ENCODE data around the gene CBY1. TPM values are rescaled to one million over a fixed set of nuclear protein-coding genes. Genes with fewer than 3 reads are reported as not detected.

CBY1 gene
- total RNA-seq, 1 donor from 2014 or later = 38.5 TPM

DNA sequence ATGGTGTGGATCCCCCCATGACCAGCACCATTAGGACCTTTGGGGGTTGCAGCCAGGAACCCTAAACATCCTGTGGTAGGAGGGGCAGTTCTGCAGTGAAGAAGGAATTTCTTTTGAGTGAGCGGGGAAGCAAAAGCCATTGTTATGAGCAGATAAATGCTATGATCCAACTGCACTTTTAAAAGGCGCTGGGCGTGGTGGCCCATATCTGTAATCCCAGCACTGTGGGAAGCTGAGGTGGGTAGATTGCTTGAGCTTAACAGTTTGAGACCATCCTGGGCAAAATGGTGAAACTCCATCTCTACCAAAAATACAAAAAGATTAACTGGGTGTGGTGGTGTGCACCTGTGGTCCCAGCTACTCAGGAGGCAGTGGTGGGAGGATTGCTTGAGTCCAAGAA, 19.4 kb downstream of the CBY1 start:
- H3K4me3 Mint-ChIP-seq = no peak overlapping the region
- H3K27me3 Mint-ChIP-seq (ENCODE audit: low read depth) = no peaks in the 10 kb centered on the region
- peaks cover 3% of the 10 kb centered on the region for H3K9me3 Mint-ChIP-seq
- no peak for TF ChIP-seq CTCF (IDR thresholded peaks at IDR 0.05; ENCODE audit: unreplicated experiment)
- H3K27ac Mint-ChIP-seq = no peak overlapping the region
- no peaks in the 10 kb centered on the region for H3K4me1 Mint-ChIP-seq
- DNase-seq (ENCODE audit: low spot score in 2 of 2, unreplicated experiment in 2 of 2) = no peak
- H3K36me3 Mint-ChIP-seq = peaks cover 32% of the 10 kb centered on the region

DNA sequence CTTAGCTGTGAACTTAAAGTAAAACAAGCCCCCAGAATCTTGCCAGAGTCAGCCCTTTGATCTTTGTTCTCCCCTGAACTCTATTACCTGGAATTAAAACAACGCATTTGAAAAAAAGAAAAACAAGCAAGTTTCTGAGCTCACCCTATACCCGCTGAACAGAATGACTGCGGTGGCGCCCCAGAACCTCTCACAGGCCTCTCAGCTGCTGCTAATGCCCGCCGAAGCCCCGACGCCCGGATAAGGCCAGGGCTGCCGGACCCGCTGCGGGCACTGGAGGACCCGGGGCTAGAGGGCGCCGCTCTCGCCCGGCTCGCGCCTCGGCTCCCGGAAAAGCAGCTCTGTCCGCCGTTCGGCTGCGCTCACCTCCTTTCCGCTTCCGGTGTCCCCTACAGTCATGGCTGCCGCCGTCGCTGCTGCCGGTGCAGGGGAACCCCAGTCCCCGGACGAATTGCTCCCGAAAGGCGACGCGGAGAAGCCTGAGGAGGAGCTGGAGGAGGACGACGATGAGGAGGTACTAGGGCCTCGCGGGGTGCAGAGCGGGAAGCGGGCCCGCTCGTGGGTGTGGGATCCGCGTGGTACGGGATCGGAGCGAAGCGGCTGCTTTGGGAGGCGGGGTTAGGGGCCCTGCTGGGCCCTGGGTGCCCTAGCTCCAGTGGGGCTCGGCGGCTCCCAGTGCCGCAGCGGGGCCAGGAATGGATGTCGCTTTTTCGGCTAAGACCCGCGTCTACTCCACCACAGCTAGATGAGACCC, 25.3 kb downstream of the CBY1 start, which contains the start of gene TOMM22:
Gene TOMM22, plus strand, starts transcription at position 376 of the 754 bp plus-strand sequence. Its CDS starts 22 bp downstream, at position 398.
- Mint-ChIP-seq H3K27me3 (ENCODE audit: low read depth) (no peaks in the 10 kb centered on the region), H3K27ac (peak within 1 kb of the TSS; percentile 98), H3K4me3 (peak within 1 kb of the TSS; percentile 100), H3K9me3 (peaks cover 5% of the 10 kb centered on the region), H3K36me3 (peaks cover 31% of the 10 kb centered on the region), H3K4me1 (peaks cover 15% of the 10 kb centered on the region)
- no peak for TF ChIP-seq CTCF (IDR thresholded peaks at IDR 0.05; ENCODE audit: unreplicated experiment)
- DNase-seq (ENCODE audit: low spot score in 2 of 2, unreplicated experiment in 2 of 2) = peak; percentile 63 to 76

DNA sequence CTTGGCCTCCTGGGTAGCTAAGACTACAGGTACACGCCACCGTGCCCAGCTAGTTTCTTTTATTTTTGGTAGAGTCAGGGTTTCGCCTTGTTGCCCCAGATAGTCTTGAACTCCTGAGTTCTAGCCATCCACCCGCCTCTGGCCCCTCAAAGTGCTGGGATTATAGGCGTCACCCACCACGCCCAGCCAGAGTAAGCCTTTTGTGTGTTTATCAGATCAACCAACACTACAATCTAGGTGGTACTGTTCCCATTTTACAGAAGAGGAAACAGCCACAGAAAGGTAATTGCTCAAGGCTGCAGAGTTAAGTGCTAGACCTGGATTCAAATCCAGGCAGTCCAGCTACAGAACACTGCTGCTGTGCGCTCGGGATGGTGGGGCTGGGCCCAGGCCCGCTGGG, 28.5 kb downstream of the CBY1 start:
- Mint-ChIP-seq H3K27me3 (ENCODE audit: low read depth) (no peaks in the 10 kb centered on the region), H3K4me3 (no peak overlapping the region), H3K27ac (no peak overlapping the region), H3K4me1 (peaks cover 15% of the 10 kb centered on the region), H3K36me3 (peaks cover 44% of the 10 kb centered on the region), H3K9me3 (peaks cover 5% of the 10 kb centered on the region)
- no peak for DNase-seq (ENCODE audit: low spot score in 2 of 2, unreplicated experiment in 2 of 2)
- TF ChIP-seq CTCF (IDR thresholded peaks at IDR 0.05; ENCODE audit: unreplicated experiment) = no peak

GRCh38 chr22:38685761-38686160, 29.3 kb downstream of the CBY1 start:
- H3K9me3 Mint-ChIP-seq = peaks cover 5% of the 10 kb centered on the region
- peaks cover 47% of the 10 kb centered on the region for H3K36me3 Mint-ChIP-seq
- no peak overlapping the region for H3K4me3 Mint-ChIP-seq
- H3K27me3 Mint-ChIP-seq (ENCODE audit: low read depth) = no peaks in the 10 kb centered on the region
- no peak overlapping the region for H3K27ac Mint-ChIP-seq
- TF ChIP-seq CTCF (IDR thresholded peaks at IDR 0.05; ENCODE audit: unreplicated experiment) = no peak
- DNase-seq (ENCODE audit: low spot score in 2 of 2, unreplicated experiment in 2 of 2) = no peak
- H3K4me1 Mint-ChIP-seq = peaks cover 15% of the 10 kb centered on the region

DNA sequence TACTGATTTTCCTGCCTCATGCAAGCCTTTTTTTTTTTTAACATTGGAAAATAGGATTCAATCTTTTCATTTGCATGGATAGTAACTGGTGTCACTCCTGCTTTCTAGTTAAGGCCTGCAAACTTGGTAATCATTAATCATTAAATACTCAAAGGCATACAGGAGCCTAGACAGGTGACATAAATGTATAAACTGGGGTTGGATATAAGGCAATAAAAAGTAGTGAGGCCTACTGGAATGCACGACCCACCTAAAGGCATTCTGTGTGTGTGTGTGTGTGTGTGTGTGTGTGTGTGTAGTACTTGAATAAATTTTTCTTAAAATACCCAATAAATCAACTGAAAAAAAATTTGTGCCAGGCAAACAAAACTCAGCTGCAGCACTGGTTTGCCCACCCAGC, 33.2 kb downstream of the CBY1 start:
- peaks cover 37% of the 10 kb centered on the region for H3K36me3 Mint-ChIP-seq
- no peak for TF ChIP-seq CTCF (IDR thresholded peaks at IDR 0.05; ENCODE audit: unreplicated experiment)

More for the DNA sequence above, 33.2 kb downstream of the CBY1 start:
- Mint-ChIP-seq H3K4me1 (no peaks in the 10 kb centered on the region), H3K4me3 (no peak overlapping the region), H3K27ac (no peak overlapping the region), H3K9me3 (no peaks in the 10 kb centered on the region), H3K27me3 (ENCODE audit: low read depth) (no peaks in the 10 kb centered on the region)
- DNase-seq (ENCODE audit: low spot score in 2 of 2, unreplicated experiment in 2 of 2) = no peak
